Testis (tissue), 3 donors: ENCODE measurements around the gene G2E3. TPM values are rescaled to one million over a fixed set of nuclear protein-coding genes. Genes with fewer than 3 reads are reported as not detected.

ENCODE experiments used
- DNase-seq: peaks from one replicate; pipeline ENCODE4 v3.0.0-alpha.2; 2019
- H3K27ac ChIP-seq, 2 donors: fragments of 200-600 bp; sonication (generic); one replicate each; pipeline ENCODE4 v1.5.1; 2019
- H3K27me3 ChIP-seq: fragments of 200-600 bp; sonication (generic); one replicate; pipeline ENCODE4 v1.5.1; 2019
- H3K36me3 ChIP-seq: fragments of 200-600 bp; sonication (generic); one replicate; pipeline ENCODE4 v1.5.1; 2017; ENCODE audit warnings: low read depth; ENCODE audit errors: missing control alignments
- H3K4me1 ChIP-seq: fragments of 200-600 bp; sonication (generic); one replicate; pipeline ENCODE4 v1.5.1; 2019
- H3K4me3 ChIP-seq, 2 donors: fragments of 200-600 bp; sonication (generic); one replicate each; pipeline ENCODE4 v1.5.1; 2017 to 2019
- H3K9me3 ChIP-seq: fragments of 200-600 bp; sonication (generic); one replicate; pipeline ENCODE4 v1.5.1; 2017
- CTCF ChIP-seq, 3 experiments: fragments of 450-650 bp in 2 of 3; fragments of 200-600 bp in 1 of 3; sonication (generic) in 1 of 3; IDR thresholded peaks; one replicate each; pipeline ENCODE4 v1.5.1; 2016 to 2019; ENCODE audit warnings: antibody characterized with exemption in 3 of 3, mild to moderate bottlenecking in 2 of 3, moderate library complexity in 1 of 3
- POLR2A ChIP-seq: fragments of 450-650 bp; IDR thresholded peaks from one replicate; pipeline ENCODE4 v1.6.1; 2017; ENCODE audit warnings: antibody characterized with exemption, mild to moderate bottlenecking, moderate library complexity
- WGBS, 2 donors: methylation state at CpG; one replicate each; pipeline ENCODE4 v1.1.5; 2018; 5-methylcytosine and 5-hydroxymethylcytosine counted together
- intact Hi-C: fragments of 100-400 bp; cut with DNase I; formaldehyde crosslinking; loops from one replicate; pipeline ENCODE4 v1.15.1; 2023; ENCODE audit warnings: low total_unique reads
- polyA plus RNA-seq: library from polyadenylated mRNA; stranded (reverse); fragments of 350-450 nt; fragmentation: Illumina TruSeq; extraction: RNeasy Lipid Tissue Mini Kit (QIAGEN cat#74804); gene quantifications from one replicate; pipeline ENCODE4 v1.2.3, GENCODE V29; 2014; ENCODE audit warnings: low read depth, low replicate concordance; ENCODE audit not compliant: insufficient read depth
- total RNA-seq, 2 donors: library from RNA; depleted of rRNA; stranded (reverse); fragments of >200 nt; gene quantifications; one replicate each; pipeline ENCODE4 v1.2.3, GENCODE V29; 2016

G2E3 gene
- total and polyA plus RNA-seq, 3 donors from 2014 or later: 29.5 to 53.2 (median 42.7) TPM

GRCh38 chr14:30547388-30548048, 11.4 kb upstream of the G2E3 start:
- Histone ChIP-seq H3K27me3 (no peaks in the 10 kb centered on the region), H3K36me3 (no peaks in the 10 kb centered on the region), H3K9me3 (no peaks in the 10 kb centered on the region), H3K4me1 (no peaks in the 10 kb centered on the region), H3K27ac (no peak overlapping the region), H3K4me3 (peak overlapping the region; percentile 31 to 56)
- DNase-seq: no peak
- 67 to 78% methylated on average over 9 to 40 of the region's 40 CpGs for WGBS, 2 donors
- TF ChIP-seq CTCF (IDR thresholded peaks at IDR 0.05) (no peak), POLR2A (no peak)
- intact Hi-C loops: no loop called here

GRCh38 chr14:30550335-30550734, 8.6 kb upstream of the G2E3 start:
- Histone ChIP-seq H3K27me3 (no peaks in the 10 kb centered on the region), H3K4me1 (no peaks in the 10 kb centered on the region), H3K36me3 (no peaks in the 10 kb centered on the region), H3K4me3 (no peak overlapping the region), H3K9me3 (no peaks in the 10 kb centered on the region), H3K27ac (no peak overlapping the region)
- intact Hi-C loops: no loop called here
- DNase-seq: no peak
- no peak for TF ChIP-seq POLR2A
- no peak for TF ChIP-seq CTCF (IDR thresholded peaks at IDR 0.05)

GRCh38 chr14:30551460-30551859, 7.5 kb upstream of the G2E3 start:
- intact Hi-C loops: no loop called here
- 38 to 45% methylated on average over 1 of the region's 1 CpG for WGBS, 2 donors
- Histone ChIP-seq H3K9me3 (no peaks in the 10 kb centered on the region), H3K4me1 (no peaks in the 10 kb centered on the region), H3K4me3 (no peak overlapping the region), H3K27ac (no peak overlapping the region), H3K36me3 (no peaks in the 10 kb centered on the region), H3K27me3 (no peaks in the 10 kb centered on the region)
- TF ChIP-seq CTCF (IDR thresholded peaks at IDR 0.05) (no peak), POLR2A (no peak)
- DNase-seq: no peak

GRCh38 chr14:30553311-30553989, 5.5 kb upstream of the G2E3 start:
- TF ChIP-seq POLR2A (no peak), CTCF (IDR thresholded peaks at IDR 0.05) (no peak)
- intact Hi-C loops: no loop called here
- Histone ChIP-seq H3K4me1 (no peaks in the 10 kb centered on the region), H3K36me3 (no peaks in the 10 kb centered on the region), H3K27me3 (no peaks in the 10 kb centered on the region), H3K4me3 (no peak overlapping the region), H3K9me3 (no peaks in the 10 kb centered on the region), H3K27ac (no peak overlapping the region)
- no peak for DNase-seq
- 90 to 94% methylated on average over 3 of the region's 3 CpGs for WGBS, 2 donors

- no peak for DNase-seq
- H3K4me3 ChIP-seq: peak overlapping the region; percentile 74 to 90
- no peaks in the 10 kb centered on the region for H3K9me3 ChIP-seq
- no peak for TF ChIP-seq CTCF (IDR thresholded peaks at IDR 0.05)
- TF ChIP-seq POLR2A: no peak
- 8 to 10% methylated on average over 6 of the region's 6 CpGs for WGBS, 2 donors
- intact Hi-C loops: no loop called here
- no peaks in the 10 kb centered on the region for H3K36me3 ChIP-seq
- H3K27me3 ChIP-seq: no peaks in the 10 kb centered on the region
- no peaks in the 10 kb centered on the region for H3K4me1 ChIP-seq
- H3K27ac ChIP-seq: peak overlapping the region; percentile 68 to 82
These were observed 640 bp upstream of the G2E3 start for GRCh38 chr14:30558362-30558674.
